GM10847 (cell line): ENCODE measurements around the gene TTLL11.

ENCODE experiments used
- POLR2A ChIP-seq: IDR thresholded peaks from 2 replicates; pipeline ENCODE4 v1.6.1; 2011; ENCODE audit not compliant: insufficient read length; ENCODE audit errors: extremely low read depth

TTLL11 gene

GRCh38 chr9:121990600-121991306 lies 102.4 kb downstream of the TTLL11 start:
- TF ChIP-seq POLR2A = no peak

DNA sequence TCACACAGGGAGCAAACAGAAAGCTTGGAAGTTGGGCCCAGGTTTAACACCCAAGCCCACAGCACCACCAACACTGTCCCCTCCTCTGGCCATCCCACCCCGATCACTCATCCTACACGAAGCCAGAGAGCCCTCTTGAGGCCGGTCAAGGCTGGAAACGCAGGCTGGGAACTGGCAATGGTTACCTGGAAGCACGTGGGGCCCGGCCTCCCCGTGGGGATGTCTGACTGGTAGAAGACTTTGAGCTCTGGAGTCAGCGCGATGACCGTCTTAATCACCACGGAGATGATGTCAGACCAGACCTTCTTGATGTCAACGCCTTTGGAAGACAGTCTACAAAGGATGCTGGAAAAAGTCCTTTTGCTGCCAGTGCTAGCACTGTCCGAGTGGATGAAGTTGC lies 104.1 kb downstream of the TTLL11 start:
- no peak for TF ChIP-seq POLR2A

GRCh38 chr9:121987314-121987713 lies 105.8 kb downstream of the TTLL11 start:
- no peak for TF ChIP-seq POLR2A

DNA sequence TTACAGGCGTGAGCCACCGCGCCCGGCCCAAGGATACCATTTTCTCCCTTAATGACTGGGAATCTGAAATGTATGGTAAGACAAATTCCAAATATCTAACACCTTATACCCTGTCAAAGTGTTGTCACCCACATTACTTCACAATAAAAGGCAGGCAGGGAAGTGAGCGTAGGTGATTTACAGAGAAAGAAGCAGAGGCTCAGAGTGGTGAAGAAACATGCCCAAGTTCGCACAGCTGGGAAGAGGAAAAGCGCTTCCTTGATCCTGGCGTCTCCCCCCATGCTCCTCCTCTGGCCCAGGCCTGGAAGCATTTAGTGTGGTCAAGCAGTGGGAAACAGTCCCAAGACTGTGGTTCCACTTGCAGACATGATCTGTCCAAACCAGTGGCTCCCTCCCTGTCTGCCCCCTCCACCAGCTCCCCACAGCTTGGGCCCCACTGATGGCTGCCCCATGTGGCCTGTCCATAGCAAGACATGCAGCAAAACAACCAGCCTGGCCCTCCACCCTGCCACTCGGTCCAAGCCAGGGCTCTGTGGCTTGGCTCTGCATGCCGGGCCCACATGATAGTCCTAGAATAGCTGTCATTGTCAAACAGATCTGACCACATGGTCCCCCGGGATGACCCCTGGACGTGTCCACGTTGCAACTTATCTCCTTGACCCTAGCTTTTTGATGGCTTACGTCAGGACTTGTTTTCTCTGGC lies 107.2 kb downstream of the TTLL11 start:
- no peak for TF ChIP-seq POLR2A

GRCh38 chr9:121984726-121985402 lies 108.2 kb downstream of the TTLL11 start:
- no peak for TF ChIP-seq POLR2A

DNA sequence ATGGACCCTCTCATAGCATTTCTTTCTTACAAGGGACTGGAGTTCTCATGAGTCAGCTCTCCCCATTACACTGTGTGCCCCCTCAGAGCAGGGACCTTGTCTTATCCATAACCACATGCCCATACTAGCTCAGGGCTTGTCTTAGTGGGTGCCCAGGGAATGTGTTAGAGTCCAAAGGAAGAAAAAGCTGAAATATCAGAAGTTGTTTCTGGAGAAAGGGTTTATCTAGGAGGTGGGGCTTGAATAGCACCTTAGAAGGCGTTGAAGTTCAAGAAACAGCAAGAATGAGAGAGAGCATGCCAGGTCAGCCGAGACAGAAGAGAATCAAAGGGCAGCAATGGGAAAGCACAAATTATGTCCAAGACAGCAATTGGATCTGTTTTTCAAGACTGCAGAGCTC lies 109.4 kb downstream of the TTLL11 start:
- no peak for TF ChIP-seq POLR2A

DNA sequence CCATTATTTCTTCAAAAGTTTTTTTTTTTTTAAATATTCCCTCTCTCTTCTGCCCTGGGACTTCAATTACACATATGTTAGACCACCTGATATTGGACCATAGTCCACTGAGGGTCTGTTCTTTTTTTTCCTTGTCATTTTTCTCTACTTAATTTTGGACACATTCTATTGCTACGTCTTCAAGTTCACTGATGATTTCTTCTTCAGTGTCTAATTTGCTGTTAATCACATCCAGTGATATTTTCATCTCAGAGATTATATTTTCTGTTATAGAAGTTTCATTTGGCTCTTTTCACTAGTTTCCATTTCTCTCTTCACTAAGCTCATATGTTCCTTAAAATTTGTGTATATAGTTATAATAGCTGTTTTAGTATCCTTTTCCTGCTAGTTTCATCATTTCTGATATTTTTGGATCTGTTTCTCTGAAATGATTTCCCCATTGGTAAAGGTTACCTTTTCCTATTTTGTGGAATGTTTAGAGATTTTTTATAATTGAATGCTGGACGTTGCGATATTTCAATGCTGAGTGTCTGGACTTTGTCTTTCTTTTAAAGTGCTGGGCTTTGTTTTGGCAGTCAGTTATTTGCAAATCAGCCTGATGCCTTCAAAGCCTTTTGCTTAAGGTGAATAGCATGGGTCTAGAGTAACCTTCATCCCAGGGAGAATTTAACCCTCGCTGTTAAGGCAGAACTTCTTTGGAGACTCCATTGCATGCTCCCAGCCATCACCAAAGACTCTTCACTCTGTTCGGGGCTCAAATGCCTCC lies 111.8 kb downstream of the TTLL11 start:
- TF ChIP-seq POLR2A = no peak

- TF ChIP-seq POLR2A = no peak
These were observed 113.4 kb downstream of the TTLL11 start for GRCh38 chr9:121979736-121980135.

- no peak for TF ChIP-seq POLR2A
These were observed 116.4 kb downstream of the TTLL11 start for GRCh38 chr9:121976751-121977150.

DNA sequence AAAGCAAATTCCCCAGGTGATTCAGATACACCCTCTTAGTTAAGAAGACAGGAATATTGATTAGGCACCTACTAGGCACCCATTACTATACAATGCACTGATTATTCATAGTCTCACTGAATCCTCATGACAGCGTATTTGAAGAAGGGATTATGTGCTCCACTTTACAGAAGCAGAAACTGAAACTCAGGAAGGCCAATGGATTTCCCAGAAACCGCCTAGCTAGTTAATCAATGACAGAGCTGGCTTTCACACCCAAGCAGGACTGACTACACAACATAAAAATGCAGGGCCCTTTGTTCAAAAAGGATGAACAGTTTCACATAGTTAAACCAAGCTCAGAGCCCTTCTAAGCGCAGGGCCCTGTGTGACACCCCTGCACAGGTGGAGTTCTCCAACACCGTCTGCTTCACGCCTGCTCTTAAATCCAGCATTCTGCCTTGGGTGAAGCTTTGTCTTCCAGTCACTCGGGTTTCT lies 117.3 kb downstream of the TTLL11 start:
- TF ChIP-seq POLR2A = no peak

GRCh38 chr9:121974421-121974820 lies 118.7 kb downstream of the TTLL11 start:
- no peak for TF ChIP-seq POLR2A

GRCh38 chr9:121972501-121972981 lies 120.6 kb downstream of the TTLL11 start:
- TF ChIP-seq POLR2A = no peak

GRCh38 chr9:121968056-121968455 lies 125.1 kb downstream of the TTLL11 start:
- no peak for TF ChIP-seq POLR2A

- TF ChIP-seq POLR2A = no peak
These were observed 126.4 kb downstream of the TTLL11 start for GRCh38 chr9:121966706-121967105.

GRCh38 chr9:121963528-121963995 lies 129.5 kb downstream of the TTLL11 start:
- no peak for TF ChIP-seq POLR2A
